ENCODE data around the gene IRF9. TPM values are rescaled to one million over a fixed set of nuclear protein-coding genes. Genes with fewer than 3 reads are reported as not detected.

Gene IRF9
- total and polyA plus RNA-seq, 2 experiments from 2014 or later = 33.7 to 66.9 TPM

DNA sequence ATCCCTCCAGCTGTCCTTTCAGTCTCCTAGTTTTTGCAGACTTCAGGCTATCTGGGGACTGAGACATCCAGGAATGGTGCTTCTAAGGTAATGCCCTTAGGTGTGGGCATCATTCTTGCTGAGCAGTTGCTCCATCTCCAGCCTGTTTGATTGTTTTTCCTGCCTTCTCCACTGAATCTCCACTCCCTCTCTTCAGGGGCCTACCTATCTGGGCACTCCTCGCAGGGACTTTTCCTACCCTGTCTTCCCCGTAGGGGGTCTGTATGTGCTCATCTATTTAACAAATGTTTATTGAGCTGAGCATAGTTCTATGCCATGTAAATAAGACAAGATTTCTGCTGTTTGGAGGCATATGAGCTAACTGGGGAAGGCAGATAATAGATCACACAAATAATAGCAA is 28.1 kb upstream of the IRF9 start:
- Histone ChIP-seq H3K9me3 (ENCODE audit: low read depth) (no peaks in the 10 kb centered on the region), H4K20me1 (ENCODE audit: insufficient read depth, poor library complexity, severe bottlenecking) (no peaks in the 10 kb centered on the region), H3K4me2 (no peak overlapping the region), H3K36me3 (replicated peaks; ENCODE audit: insufficient read depth, low read depth) (no peaks in the 10 kb centered on the region), H3K4me3 (no peak overlapping the region), H2AFZ (no peak overlapping the region), H3K27me3 (no peaks in the 10 kb centered on the region), H3K4me1 (ENCODE audit: insufficient read depth) (peaks cover 7% of the 10 kb centered on the region), H3K79me2 (peaks cover 20% of the 10 kb centered on the region), H3K9me2 (replicated peaks; ENCODE audit: insufficient read depth) (no peaks in the 10 kb centered on the region), H3K27ac (no peak overlapping the region)
- DNase-seq (ENCODE audit: low spot score) = no peak
- TF ChIP-seq, protein P1, sequence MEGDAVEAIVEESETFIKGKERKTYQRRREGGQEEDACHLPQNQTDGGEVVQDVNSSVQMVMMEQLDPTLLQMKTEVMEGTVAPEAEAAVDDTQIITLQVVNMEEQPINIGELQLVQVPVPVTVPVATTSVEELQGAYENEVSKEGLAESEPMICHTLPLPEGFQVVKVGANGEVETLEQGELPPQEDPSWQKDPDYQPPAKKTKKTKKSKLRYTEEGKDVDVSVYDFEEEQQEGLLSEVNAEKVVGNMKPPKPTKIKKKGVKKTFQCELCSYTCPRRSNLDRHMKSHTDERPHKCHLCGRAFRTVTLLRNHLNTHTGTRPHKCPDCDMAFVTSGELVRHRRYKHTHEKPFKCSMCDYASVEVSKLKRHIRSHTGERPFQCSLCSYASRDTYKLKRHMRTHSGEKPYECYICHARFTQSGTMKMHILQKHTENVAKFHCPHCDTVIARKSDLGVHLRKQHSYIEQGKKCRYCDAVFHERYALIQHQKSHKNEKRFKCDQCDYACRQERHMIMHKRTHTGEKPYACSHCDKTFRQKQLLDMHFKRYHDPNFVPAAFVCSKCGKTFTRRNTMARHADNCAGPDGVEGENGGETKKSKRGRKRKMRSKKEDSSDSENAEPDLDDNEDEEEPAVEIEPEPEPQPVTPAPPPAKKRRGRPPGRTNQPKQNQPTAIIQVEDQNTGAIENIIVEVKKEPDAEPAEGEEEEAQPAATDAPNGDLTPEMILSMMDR (IDR thresholded peaks at IDR 0.05; ENCODE audit: poor library complexity) = no peak
- no peak for TF ChIP-seq EZH2phosphoT487 (IDR thresholded peaks at IDR 0.05; ENCODE audit: low read depth, severe bottlenecking, unreplicated experiment)
- TF ChIP-seq EZH2 (IDR thresholded peaks at IDR 0.05; ENCODE audit: borderline replicate concordance) = no peak
- 100% methylated on average over 2 of the region's 2 CpGs for WGBS (ENCODE audit: low lambda C conversion rate, missing lambda C conversion rate)

DNA sequence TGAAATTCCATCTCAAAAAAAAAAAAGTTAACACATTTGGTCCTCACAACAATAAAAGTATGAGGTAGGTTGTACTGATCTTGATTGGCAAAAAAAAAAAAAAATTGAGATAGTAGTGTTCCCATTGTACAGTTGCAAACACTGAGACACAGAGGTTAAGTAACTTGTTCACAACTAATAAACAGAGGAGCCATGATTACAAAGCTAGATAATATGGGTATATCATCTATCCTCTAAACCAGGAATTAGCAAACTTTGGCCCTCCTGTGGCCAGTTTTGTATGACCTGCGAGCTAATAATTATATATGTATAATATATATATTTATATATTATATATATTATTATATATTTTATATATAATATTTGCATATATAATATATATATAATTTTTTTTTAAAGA is 27.3 kb upstream of the IRF9 start:
- no peak for DNase-seq (ENCODE audit: low spot score)
- H2AFZ ChIP-seq = no peak overlapping the region
- no peaks in the 10 kb centered on the region for H3K9me2 ChIP-seq (replicated peaks; ENCODE audit: insufficient read depth)
- TF ChIP-seq, protein P1 (IDR thresholded peaks at IDR 0.05; ENCODE audit: poor library complexity) = no peak
- TF ChIP-seq EZH2 (IDR thresholded peaks at IDR 0.05; ENCODE audit: borderline replicate concordance) (no peak), EZH2phosphoT487 (IDR thresholded peaks at IDR 0.05; ENCODE audit: low read depth, severe bottlenecking, unreplicated experiment) (no peak)
- no peaks in the 10 kb centered on the region for H3K27me3 ChIP-seq
- no peak overlapping the region for H3K4me3 ChIP-seq
- 100% methylated on average over 1 of the region's 1 CpG for WGBS (ENCODE audit: low lambda C conversion rate, missing lambda C conversion rate)
- no peaks in the 10 kb centered on the region for H3K9me3 ChIP-seq (ENCODE audit: low read depth)
- peaks cover 27% of the 10 kb centered on the region for H3K79me2 ChIP-seq
- no peaks in the 10 kb centered on the region for H3K36me3 ChIP-seq (replicated peaks; ENCODE audit: insufficient read depth, low read depth)
- peaks cover 7% of the 10 kb centered on the region for H3K4me1 ChIP-seq (ENCODE audit: insufficient read depth)
- no peaks in the 10 kb centered on the region for H4K20me1 ChIP-seq (ENCODE audit: insufficient read depth, poor library complexity, severe bottlenecking)
- no peak overlapping the region for H3K27ac ChIP-seq
- H3K4me2 ChIP-seq = no peak overlapping the region

DNA sequence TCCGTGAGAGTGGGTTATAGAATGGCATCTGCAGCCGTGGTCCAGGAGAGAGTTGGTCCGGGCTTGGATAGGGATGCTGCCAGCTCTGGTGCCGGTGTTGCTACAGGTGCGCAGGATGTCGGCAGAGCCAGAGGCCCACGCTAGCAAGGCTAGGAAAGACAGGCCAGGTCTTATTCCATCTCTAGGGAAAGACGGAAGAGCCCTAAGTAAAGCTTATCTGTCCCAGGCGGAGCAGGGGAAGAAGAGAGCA is 25.6 kb upstream of the IRF9 start:
- Histone ChIP-seq H3K4me2 (peak overlapping the region; percentile 88), H3K9me2 (replicated peaks; ENCODE audit: insufficient read depth) (no peaks in the 10 kb centered on the region), H3K27ac (peak overlapping the region; percentile 63), H4K20me1 (ENCODE audit: insufficient read depth, poor library complexity, severe bottlenecking) (peaks cover 3% of the 10 kb centered on the region), H3K36me3 (replicated peaks; ENCODE audit: insufficient read depth, low read depth) (no peaks in the 10 kb centered on the region), H3K4me3 (peak overlapping the region; percentile 35), H3K4me1 (ENCODE audit: insufficient read depth) (peaks cover 7% of the 10 kb centered on the region), H3K9me3 (ENCODE audit: low read depth) (no peaks in the 10 kb centered on the region), H3K27me3 (no peaks in the 10 kb centered on the region), H3K79me2 (peaks cover 43% of the 10 kb centered on the region), H2AFZ (peak overlapping the region; percentile 80)
- TF ChIP-seq EZH2phosphoT487 (IDR thresholded peaks at IDR 0.05; ENCODE audit: low read depth, severe bottlenecking, unreplicated experiment) (no peak), EZH2 (IDR thresholded peaks at IDR 0.05; ENCODE audit: borderline replicate concordance) (no peak)
- TF ChIP-seq, protein P1 (IDR thresholded peaks at IDR 0.05; ENCODE audit: poor library complexity) = no peak
- no peak for DNase-seq (ENCODE audit: low spot score)
- 6% methylated on average over 9 of the region's 9 CpGs for WGBS (ENCODE audit: low lambda C conversion rate, missing lambda C conversion rate)

All from hepatocyte (in vitro differentiated cells).